ENCODE measurements around the gene PCYT2.

DNA sequence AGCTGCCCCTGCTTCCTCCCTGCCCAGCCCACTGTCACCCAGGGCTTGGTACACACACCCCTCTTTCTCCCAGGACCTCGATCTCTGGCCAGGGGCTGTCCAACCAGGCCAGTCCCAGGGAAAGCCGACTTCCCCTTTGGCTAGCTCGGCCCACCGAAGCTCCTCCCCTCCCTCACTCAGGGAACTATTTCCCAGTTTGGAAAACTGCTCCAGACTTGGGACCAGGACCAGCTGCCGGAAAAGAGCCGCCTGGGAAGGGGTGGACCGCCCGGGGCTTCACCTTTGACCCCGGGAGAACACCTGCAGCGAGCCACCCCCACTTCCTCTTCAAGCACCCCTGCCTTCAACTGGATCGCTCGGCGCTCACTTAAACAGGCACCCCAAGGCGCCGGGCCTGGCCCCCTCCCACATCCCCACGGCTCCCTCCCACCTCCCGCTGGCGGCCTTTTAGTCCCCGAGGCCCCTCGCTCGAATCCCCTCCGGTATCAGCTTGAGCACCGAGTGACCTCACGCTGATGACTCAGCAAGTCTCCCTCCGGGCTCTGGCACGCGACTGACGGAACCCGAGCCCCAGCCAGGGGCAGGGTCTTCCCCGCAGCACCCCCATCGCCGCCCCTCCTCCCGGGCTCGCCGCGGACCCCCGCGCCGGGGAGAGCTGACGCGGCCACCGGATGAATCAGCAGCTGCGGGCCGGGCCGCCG lies 15.4 kb upstream of the PCYT2 start:
- TF ChIP-seq CTCF (optimal IDR thresholded peaks at IDR 0.05 in 1 of 3, IDR thresholded peaks at IDR 0.05 in 1 of 3, conservative IDR thresholded peaks at IDR 0.05 in 1 of 3; ENCODE audit: extremely low read depth in 1 of 3, insufficient read depth in 2 of 3, low read length in 3 of 3) (no peak), EZH2 (IDR thresholded peaks at IDR 0.05; ENCODE audit: low read length) (no peak)

Data from keratinocyte (primary cell).